ENCODE measurements around the gene RXFP3.

Gene RXFP3

DNA sequence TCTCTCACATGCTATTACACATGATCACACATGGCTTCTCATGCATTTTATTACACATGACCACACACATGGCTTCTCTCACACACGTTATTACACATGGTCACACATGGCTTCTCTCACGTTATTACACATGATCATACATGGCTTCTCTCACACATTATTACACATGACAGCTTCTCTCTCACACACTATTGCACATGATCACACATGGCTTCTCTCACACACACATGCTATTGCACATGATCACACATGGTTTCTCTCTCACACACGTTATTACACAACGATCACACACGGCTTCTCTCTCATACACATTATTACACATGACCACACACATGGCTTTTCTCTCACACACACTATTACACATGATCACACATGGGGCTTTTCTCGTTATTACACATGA is 49.3 kb downstream of the RXFP3 start:
- H3K4me3 ChIP-seq (ENCODE audit: low read depth, low read length): no peak overlapping the region
- DNase-seq: no peak
- H3K27me3 ChIP-seq (replicated peaks): no peaks in the 10 kb centered on the region
- H3K36me3 ChIP-seq (replicated peaks): peaks cover 6% of the 10 kb centered on the region
- in situ Hi-C loops (cut with HindIII; ENCODE audit: low pct_ligation_motif_present, low sequenced_read_pairs): no loop called here
- no peak for TF ChIP-seq CTCF (IDR thresholded peaks at IDR 0.05; ENCODE audit: low read depth, low read length, missing control alignments)
- H3K27ac ChIP-seq: no peak overlapping the region

Data from brain microvascular endothelial cell (primary cell).